PC-3 (cell line): ENCODE results near the gene FSTL4.

Experiments
- CTCF ChIP-seq: fragments of 300-600 bp; sonication (generic); conservative IDR thresholded peaks from 2 replicates; pipeline ENCODE4 v1.5.1; 2017; ENCODE audit warnings: antibody characterized with exemption, low read depth, mild to moderate bottlenecking, low read length
- EZH2 ChIP-seq: fragments of 300-600 bp; sonication (generic); IDR thresholded peaks from one replicate; pipeline ENCODE4 v1.6.1; 2017; ENCODE audit warnings: antibody characterized with exemption, mild to moderate bottlenecking, low read length; ENCODE audit not compliant: unreplicated experiment

GRCh38 chr5:133559960-133560359 is 52.4 kb downstream of the FSTL4 start:
- no peak for TF ChIP-seq EZH2
- no peak for TF ChIP-seq CTCF
